AG09319 (cell line): ENCODE data around the gene POMGNT2.

Experiments
- DNase-seq: peaks from one replicate; pipeline ENCODE4 v3.0.0-alpha.2; 2010; ENCODE audit warnings: low read depth; ENCODE audit errors: extremely low read depth
- CTCF ChIP-seq: IDR thresholded peaks from 2 replicates; pipeline ENCODE4 v1.5.1; 2011; ENCODE audit warnings: low read depth, mild to moderate bottlenecking, inconsistent platforms, low read length, moderate library complexity

The POMGNT2 gene

GRCh38 chr3:43043071-43043766 is 62.7 kb downstream of the POMGNT2 start:
- TF ChIP-seq CTCF = no peak
- no peak for DNase-seq

GRCh38 chr3:43041517-43041916 is 64.4 kb downstream of the POMGNT2 start:
- no peak for DNase-seq
- no peak for TF ChIP-seq CTCF

- DNase-seq = no peak
- no peak for TF ChIP-seq CTCF
These were observed 67.9 kb downstream of the POMGNT2 start for GRCh38 chr3:43038010-43038409.

GRCh38 chr3:43036621-43037423 is 69.1 kb downstream of the POMGNT2 start:
- TF ChIP-seq CTCF = no peak
- DNase-seq = no peak

- no peak for DNase-seq
- TF ChIP-seq CTCF = no peak
These were observed 70.0 kb downstream of the POMGNT2 start for GRCh38 chr3:43035801-43036365.

- no peak for TF ChIP-seq CTCF
- no peak for DNase-seq
These were observed 71.0 kb downstream of the POMGNT2 start for GRCh38 chr3:43034911-43035310.

GRCh38 chr3:43034200-43034599 is 71.7 kb downstream of the POMGNT2 start:
- no peak for TF ChIP-seq CTCF
- DNase-seq = no peak
